ENCODE data around the gene APBB1IP.

APBB1IP gene

DNA sequence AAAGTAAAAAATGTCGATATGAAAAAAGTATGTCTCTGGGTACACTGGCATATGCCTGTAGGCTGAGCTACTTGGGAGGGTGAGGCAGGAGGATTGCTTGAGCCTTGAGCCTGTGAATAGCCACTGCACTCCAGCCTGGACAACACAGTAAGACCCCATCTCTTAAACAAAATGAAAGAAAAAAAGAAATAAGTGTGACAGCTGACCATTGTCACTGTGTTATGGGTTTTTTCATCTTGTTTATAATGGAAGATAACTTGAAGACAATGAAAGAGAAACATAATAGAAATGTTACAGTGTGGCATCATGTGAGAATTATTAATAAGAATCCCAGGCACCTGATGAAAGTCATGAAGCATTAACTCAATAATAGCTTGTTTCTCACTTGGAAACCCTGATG, 75.0 kb downstream of the APBB1IP start:
- DNase-seq = no peak

DNA sequence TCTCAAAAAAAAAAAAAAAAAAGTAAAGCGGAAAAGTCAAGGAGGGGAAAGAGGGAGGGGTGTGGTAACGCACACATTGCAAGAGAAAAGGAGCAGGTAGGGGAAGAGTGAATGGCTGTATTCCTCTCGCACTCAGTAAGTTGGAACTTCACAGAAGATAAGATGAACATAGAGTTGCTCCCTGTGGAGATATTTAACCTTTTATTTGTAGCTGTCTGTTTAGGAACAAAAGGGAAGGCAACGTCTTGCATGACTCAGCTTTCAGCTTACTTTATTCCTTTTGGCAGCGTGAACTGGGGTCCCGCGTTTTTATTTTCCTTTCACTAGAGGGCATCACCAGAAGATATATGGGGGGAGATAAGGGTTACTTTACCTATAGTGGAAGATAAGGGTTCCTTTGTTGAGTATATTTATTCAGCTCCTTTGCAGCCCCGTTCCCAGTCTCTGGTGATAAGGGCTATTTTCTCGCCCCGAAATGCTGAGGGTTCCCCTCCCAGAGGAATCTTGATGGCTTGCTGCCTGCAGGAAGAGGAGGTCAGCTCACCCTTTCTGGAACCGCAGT, 78.5 kb downstream of the APBB1IP start:
- no peak for DNase-seq

DNA sequence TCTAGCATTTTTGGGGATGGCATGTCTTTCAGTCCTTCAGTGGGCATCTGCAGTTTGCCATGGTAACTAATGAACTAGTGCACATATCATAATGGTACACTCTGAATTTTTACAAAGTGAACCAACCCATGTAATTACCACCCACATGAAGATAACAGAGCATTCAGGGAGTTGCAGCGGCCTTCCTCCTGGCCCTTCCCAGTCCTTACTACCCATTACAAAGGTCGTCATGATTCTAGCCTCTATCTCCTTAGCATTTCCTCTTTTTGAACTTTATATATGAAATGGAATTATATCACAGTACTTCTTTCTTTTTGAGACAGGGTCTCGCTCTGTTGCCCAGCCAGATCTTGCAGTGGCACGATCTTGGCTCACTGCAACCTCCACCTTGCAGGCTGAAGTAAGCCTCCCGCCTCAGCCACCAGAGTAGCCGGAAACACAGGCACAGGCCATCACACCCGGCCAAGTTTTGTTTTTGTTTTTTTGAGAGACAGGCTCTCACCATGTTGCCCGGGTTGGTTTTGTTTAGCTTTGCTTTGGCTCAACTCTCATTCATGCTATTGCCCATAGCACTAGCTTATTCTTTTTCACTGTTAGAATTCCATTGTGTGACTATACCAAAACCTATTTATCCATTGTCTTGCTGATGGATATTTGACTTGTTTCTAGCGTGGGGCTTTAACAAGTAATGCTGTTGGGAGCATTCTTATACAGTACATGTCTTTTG, 79.2 kb downstream of the APBB1IP start:
- DNase-seq = no peak

DNA sequence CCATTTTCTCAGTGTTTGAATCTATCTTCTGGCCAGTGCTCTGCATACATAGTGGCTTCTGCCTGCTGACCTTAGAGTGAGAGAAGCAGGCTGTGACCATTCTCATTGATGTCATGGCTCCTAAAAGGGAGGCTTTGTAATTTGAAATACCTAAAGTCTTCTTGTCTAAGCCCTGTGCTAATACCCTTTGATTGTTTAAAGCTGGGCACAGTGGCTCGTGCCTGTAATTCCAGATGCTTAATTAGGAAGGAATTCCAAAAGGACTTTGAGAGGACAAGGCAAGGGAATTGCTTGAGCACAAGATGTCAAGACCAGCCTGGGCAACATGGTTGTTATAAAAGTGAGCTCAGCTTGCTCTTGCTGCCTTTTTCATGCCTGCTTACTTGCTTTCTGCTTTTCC, 81.7 kb downstream of the APBB1IP start:
- no peak for DNase-seq

DNA sequence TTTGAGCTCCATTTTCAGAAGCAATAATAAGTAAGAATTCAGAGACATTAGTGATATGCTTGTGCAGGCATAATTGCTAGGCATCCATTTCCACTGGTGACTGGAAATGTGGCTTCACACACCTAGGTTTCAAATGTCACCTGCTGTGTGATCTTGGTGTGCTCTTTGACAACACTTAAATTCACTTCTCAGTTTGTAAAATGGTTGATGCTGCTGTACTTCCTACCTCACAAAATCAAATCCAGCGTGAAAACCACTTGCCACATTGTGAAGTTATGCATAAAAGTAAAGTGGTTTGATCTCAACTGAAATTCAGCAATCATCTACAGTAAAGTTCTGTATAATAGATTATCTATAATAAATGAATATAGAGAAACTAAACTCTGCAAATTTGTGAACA, 82.4 kb downstream of the APBB1IP start:
- no peak for DNase-seq

DNA sequence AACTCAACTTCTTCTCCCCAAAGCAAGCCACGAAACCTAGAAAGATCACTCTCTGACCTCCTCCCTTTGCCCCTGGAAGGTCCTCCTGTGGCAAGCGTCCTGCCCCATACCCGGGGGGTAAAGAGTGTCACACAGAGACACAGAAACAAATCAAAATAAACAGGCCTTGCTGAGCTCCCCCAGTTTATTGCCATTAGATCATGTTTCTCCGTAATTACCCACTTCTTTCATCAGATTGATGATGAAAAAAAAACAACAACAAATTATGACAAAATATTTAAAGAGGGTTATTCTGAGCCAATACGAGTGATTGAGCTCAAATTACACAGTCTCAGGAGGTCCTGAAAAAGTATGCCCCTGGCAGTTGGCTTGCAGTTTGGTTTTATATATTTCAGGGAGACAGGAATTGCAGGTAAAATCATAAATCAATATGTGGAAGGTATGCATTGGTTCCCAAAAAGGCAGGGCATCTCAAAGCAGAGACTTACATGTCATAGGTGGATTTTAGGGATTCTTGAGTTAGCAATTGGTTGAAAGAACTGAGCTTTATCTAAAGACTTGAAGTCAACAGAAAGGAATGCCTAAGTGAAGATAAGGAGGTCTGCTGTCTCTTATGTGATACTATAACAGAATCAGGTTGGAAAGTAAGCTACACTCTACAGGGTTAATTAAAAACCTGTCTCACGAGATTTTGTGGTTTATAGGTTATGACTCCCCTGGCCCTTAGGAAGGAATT, 86.2 kb downstream of the APBB1IP start:
- DNase-seq = peak; percentile 3

DNA sequence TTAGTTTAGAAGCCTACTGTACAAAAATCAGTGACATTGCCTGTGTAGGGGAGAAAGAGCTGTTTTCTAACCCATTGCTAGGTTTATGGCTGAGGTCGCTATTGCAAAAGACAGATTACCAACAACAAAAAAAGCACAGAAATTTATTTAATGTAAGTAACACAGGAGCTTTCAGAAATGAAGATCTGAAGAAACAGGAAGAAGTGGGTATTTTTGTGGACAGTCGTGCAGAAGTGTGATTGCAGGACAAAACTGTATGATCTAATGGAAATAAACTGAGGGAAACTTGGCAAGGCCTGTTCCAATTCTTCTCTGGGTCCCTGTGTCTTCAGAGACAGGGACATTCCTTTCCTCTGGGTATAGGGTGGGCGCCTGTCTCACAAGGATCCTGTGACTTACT, 87.4 kb downstream of the APBB1IP start:
- DNase-seq = no peak

DNA sequence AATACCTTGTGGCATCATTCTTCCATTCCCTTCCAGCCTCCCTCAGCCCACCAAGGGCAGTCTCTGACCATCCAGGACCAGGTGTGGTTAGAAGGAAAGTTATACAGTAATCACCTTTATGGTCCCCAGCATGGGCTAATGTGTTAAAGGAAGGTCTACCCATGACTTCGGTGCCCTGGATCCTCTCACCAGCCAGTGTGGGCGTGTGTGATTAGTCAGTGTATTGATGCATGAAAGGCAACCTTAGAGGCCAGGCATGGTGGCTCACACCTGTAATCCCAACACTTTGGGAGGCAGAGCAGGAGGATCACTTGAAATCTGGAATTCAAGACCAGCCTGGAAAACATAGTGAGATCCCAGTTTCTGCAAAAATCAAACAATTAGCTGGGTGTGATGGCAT, 88.9 kb downstream of the APBB1IP start:
- no peak for DNase-seq

DNA sequence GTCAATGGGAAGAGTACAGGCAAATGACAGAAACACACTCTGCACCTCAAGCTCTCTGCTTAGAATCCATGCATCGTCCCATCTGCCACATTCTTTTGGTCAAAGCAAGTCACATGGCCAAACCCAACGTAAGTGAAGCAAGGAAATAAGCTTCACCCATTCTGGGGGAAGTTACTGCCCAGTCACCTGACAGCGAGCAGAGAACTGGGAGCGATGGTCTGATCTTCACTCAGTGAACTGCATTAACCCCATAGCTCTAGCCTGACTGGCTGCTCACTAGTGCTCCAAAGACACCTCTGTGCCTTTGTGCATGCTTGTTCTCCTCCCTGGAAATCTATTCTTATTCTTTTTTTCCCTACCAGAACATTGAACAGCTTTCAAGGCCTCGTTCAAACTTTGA, 89.9 kb downstream of the APBB1IP start:
- no peak for DNase-seq

DNA sequence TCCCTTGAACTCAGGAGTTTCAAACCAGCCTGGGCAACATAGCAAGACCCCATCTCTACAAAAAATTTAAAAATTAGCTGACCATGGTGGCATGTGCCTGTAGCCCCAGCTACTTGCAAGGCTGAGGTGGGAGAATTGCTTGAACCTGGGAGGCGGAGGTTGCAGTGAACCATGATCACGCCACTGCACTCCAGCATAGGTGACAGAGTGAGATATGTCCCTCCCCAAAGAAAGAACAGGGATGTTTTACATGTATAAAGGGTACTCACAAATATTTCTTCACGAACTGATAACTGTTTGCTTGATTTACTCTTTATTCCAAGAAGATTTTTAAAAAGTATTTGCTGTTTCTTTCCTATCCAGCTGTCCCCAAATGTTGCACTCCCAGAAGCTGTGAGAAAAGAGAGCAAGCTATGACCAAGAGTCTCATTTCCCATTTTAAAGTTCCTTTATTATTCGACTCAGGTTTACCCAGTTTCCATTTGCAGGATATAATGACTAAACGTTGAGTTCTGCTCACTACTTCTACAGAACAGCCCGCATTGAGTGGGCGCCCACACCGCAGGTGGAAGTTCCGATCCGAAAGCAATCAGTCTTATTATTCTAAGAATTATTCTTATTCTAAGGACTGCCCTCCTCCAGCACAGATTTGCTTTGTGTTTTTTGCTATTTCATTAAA, 90.7 kb downstream of the APBB1IP start:
- no peak for DNase-seq

DNA sequence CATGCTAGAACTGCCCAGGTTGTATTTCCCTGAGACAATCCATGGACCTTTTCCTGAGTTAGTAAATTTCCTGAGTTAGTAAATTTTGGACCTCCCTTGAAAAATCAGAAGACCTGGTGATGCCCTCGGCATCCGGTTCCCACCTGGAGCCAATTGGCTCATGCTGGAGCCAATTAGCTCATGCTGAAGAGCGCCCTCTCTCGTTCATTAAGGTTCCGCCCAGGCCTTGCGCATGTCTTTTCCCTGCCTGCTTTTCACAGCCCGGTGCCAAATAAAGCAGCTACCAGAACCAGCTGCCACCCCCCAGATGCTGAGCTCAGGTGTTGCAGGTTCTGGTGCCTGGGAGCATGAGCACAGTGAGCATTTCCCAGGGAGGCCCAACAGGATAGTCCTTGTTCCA, 96.2 kb downstream of the APBB1IP start:
- no peak for DNase-seq

DNA sequence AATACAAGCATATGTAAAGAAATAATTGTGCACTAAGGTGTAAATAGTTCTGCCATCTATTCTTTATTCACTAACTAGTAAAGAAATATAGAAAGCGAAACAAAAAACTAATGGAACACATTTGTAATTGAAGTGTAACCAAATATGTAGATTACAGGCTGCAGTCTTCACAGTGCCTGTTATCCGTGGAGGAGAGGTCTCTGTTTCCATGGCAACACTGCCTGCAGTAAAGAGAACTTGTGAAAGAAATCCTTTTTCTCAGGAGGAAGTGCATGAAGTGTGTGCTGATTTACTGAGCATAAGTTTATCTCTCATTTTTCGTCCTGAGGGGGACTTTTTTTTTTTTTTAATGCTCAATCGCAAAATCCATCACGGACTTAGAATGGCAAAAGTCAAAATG, 102.5 kb downstream of the APBB1IP start:
- no peak for DNase-seq

DNA sequence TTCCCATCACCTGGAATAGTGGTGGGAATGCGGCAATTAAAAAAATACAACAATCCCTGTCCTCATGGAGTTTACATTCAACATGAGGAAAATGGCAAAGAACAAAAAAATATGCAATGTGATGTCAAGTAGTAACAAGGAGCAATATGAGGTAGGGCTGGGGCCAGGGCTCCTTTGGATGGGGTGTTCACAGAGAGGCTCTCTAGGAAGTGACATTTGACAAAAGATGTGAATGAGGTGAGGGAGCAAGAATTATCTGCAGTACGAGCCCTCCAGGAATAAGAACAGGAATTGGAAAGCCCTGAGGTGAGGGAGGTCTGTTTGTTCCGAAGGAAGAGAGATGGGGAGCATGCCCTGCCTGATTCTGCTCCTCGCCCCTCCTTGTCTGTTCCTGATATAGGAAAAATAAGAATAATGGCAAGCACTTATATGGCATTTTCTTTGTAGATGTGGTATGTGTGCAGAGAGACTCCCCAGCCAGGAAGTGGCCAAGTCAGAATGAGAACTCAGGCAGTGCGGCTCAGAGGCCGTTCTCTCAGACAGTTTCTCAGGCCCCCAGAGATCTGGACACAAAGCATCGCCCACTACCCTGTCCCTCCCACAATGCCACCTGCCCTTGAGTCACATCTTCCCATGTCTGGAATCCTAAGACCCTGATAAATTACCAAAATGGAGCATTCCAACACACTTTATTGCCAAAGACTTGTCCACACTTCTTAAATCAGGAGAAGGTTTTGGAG, 105.6 kb downstream of the APBB1IP start:
- no peak for DNase-seq

DNA sequence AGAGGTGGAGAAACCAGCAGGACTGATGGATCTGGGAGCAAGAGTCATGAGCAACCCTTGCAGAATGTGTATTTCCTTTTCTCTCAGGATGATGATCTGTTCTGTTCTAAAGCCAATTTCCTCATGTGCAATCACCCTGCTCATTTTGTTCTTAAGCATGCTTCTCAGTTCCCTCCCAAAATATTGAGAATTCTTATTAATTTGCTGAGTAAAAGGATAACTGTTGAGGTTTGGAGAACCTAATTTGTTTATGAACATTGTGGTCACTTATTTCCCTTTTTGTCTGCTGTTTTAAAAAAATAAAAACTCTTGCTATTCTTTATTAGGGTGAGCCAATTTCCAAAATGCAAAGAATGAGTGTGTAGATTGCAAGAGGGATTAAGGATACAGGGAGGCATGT, 106.8 kb downstream of the APBB1IP start:
- no peak for DNase-seq

DNA sequence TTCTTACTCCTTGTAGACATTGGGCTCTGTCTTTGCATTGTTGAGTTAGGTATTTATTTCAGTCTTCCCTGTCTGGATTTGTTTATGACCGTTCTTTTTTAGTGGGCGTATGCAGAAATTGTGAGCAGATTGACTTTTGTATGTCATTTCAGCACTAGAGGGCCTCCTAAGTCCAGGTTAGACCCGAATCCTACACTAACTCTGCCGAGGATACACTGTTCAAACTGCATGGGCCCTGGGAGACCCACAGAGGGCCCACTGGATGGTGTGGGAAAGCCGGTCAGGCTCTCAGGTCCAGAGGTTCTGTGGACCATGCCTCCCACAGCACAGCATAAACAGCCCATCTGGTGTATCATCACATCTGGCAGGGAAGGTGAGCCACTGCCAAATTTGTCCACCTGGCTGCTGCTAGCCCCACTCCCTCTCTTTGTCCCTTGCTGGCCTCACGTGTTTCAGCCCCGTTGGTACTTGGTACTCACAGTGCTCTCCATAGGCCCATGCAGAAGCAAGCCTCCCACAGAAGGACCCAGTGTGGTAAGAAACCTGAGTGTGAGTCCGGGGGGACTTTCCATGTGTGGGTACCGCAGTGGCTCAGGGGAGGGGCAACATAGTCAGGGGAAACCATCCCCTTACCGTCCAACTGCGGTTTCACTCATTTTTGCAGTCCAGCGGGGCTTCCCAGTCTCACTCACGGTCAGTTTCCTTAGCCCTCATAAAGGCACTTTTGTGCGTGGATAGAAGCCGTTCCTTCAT, 112.8 kb downstream of the APBB1IP start:
- no peak for DNase-seq

DNA sequence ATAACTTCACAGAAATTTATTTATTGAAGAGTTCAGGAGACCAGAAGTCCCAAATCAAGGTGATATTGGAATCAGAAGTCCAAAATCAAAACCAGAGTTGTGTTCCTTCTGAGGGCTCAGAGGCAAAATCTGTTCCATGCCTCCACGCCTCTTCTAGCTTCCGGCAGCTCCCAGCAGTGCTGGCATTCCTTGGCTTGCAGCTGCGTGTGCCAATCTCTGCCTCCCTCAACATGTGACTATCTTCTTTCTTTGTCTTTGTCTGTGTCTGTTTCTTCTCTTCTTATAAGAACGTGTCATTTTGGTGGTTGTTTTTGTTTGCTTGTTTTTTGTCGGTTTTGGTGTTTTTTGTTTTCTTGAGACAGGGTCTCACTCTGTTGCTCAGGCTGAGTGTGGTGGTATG, 116.1 kb downstream of the APBB1IP start:
- no peak for DNase-seq

DNA sequence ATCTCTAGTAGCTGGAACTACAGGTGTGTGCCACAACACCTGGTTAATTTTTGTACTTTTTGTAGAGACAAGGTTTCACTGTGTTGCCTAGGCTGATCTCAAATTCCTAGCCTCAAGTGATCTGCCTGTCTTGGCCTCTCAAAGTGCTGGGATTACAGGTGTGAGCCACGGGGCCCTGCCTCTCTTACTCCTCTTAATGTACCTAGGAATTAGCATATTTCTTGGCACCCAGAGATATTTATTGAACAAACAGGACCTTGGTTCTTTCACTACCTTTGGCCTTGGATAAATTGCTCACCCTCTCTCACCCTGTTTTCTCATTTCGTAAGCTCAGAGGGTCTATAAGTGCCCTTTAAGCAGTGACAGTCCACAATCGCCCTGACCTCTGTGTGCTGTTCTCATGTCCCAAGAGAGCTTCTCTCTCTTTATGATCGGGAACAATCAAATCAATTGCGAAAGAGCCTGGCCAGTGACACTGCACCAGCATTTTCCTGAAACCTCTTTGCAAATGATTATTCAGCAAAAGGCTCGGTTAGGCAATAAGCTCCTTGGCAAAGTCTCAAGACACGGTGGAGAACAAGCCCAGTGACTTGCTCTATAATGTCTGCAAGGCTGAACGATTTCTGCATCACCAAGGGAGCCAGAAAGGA, 117.7 kb downstream of the APBB1IP start:
- peak; percentile 75 for DNase-seq

DNA sequence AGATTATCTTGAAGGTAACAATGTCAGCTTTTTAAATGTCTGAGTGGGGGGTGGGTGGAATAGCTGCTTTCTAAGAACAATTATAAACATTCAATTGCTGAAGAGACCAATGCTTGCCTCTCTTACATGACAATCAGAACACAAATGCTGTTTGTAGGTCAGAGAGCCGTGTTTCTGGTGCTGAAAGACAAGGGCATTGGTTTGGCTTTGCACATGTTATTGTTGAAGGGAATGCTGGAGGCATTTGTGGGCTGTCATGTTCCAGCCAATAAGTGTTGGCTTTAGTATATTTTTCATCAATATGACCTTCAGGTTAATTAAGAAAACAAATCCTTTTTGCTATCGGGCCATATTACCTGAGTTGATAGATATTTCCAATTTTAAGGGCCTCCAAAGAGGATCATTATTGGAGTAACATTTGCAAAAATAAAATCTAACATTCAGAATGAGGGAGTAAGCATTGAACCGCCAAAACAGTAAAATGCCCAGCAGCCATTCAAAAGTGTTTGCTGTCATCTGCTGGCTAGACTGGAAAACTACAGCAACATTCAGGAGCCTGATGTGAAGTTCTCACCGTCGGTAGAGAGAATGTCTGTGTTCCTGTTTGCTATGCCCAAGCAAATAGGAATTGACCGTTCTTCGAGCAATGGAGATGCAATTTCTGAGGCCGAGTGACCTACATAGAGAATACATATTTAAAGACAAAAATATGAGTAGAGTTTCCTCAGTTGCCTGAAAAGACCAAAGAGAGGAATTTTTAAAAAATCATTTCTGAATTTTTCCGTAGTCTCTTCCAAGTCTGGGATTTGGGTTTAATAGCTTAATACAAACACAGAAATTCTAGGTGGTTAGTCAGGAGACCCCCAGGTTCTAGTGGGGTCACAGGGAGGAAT, 118.9 kb downstream of the APBB1IP start:
- DNase-seq = peak; percentile 49

DNA sequence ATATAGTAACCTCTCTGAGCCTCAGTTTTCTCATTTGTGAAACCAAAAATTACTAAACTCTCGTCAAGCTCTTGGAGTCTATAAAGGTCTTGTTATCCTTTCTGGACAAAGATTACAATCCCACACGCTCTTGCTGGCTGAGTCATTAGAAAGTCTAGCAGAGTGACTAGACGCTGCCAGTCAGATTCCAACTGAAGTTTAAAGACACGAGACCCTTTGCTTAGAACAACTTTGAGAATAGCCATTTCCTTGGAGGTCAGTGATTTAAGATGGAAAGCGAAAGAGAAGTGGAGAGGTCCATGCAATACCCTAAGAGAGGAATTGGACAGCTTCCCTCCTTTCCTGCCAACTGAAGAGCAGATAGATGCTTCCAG, 119.5 kb downstream of the APBB1IP start:
- DNase-seq = peak; percentile 24

DNA sequence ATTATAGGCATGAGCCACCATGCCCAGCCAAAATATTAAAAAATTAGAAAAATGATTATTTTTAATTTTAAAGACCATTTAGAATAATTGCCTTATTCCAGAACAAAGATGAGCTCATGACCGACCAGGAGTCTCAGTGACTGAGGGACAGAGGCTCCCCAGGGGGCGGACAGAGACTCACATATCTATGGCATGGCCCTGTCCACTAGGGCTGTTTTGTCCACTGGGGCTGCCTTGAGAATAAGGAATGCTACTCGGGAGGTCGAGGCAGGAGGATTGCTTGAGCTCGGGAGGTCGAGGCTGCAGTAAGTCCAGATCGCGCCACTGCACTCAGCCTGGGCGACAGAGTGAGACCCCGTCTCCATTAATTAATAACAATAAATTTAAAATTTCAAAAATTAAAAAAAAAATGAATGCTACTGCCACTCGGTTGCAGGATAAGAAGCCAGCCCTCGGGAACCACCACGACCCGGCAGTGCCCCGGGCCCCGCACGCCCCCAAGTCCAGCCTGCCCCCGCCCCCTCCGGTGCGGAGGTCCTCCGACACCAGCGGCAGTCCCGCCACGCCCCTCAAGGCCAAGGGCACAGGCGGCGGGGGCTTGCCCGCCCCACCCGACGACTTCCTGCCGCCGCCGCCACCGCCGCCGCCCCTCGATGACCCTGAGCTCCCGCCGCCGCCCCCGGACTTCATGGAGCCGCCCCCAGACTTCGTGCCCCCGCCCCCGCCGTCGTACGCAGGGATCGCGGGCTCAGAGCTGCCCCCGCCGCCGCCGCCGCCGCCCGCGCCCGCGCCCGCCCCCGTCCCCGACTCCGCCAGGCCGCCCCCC, 128.6 kb downstream of the APBB1IP start:
- DNase-seq = no peak
